ENCODE data around the gene DGKZ.

DGKZ gene

DNA sequence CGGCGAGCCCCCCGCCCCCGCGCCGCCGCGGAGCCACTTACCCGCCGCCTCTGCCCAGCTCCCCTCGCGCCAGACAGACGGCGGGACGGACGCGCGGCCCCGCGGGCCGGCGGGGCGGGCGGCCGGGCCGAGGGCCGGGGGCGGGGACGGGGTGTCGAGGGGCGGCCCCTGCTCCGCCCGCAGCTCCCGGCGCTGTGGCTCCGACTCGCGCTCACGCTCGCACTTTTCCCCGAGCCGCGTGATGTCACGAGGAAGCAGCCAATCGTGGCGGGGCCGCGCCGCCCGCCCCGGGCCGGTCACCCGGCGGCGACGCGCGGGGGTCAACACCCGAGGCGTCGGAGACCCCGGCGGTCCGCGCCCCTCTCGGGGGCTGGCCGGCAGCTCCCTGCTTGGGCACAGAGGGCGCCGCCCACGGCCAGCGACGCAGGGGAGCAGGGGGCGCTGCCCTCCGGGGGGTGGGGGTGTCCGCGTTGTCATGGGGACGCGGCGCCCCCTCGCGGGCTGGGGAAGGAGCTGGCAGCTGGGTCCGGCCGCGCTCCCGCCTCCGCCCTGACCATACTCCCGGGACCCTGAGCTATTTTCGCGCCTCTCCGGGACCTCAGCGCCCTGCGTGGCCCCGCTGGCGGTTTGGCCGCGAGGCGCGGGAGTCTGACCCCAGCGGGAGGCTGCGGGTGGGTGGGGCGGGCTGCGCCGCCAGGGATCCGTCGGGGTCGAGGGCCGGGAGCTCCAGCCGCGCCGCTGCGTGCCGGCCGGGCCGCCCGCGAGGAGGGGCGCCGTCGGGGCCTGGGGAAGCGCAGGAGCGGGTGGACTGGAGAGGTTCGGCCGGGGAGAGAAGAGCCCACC is 44.5 kb downstream of the DGKZ start, which contains the start of gene CHRM4:
TSS of gene CHRM4 (minus strand) at position 199 of the 843 bp plus-strand sequence. CDS start 5,219 bp downstream, outside the sequence.
- Histone ChIP-seq H3K27me3 (ENCODE audit: insufficient read depth, low read length, poor library complexity, severe bottlenecking) (peaks cover 4% of the 10 kb centered on the region), H3K4me2 (ENCODE audit: low read depth, low read length, poor library complexity, severe bottlenecking) (no peak within 1 kb of the TSS), H3K9ac (ENCODE audit: low read depth, low read length, poor library complexity, severe bottlenecking) (no peak within 1 kb of the TSS), H3K9me3 (ENCODE audit: insufficient read depth, low read depth, low read length) (no peaks in the 10 kb centered on the region), H3K79me2 (ENCODE audit: insufficient read depth, low read length) (no peaks in the 10 kb centered on the region), H2AFZ (ENCODE audit: low read length) (no peak within 1 kb of the TSS), H3K4me3 (ENCODE audit: low read length, poor library complexity, severe bottlenecking) (no peak within 1 kb of the TSS), H3F3A (ENCODE audit: low read depth) (no peaks in the 10 kb centered on the region), H3K4me1 (ENCODE audit: insufficient read depth, low read length, poor library complexity, severe bottlenecking) (peaks cover 9% of the 10 kb centered on the region), H3K9me2 (replicated peaks; ENCODE audit: low read depth, low read length) (no peaks in the 10 kb centered on the region), H3K36me3 (ENCODE audit: insufficient read depth, low read length) (peaks cover under 1% of the 10 kb centered on the region; the same call in 1 of the 2 replicates), H4K20me1 (ENCODE audit: insufficient read depth, low read length, poor library complexity, severe bottlenecking) (no peaks in the 10 kb centered on the region)
- TF ChIP-seq, protein P1, sequence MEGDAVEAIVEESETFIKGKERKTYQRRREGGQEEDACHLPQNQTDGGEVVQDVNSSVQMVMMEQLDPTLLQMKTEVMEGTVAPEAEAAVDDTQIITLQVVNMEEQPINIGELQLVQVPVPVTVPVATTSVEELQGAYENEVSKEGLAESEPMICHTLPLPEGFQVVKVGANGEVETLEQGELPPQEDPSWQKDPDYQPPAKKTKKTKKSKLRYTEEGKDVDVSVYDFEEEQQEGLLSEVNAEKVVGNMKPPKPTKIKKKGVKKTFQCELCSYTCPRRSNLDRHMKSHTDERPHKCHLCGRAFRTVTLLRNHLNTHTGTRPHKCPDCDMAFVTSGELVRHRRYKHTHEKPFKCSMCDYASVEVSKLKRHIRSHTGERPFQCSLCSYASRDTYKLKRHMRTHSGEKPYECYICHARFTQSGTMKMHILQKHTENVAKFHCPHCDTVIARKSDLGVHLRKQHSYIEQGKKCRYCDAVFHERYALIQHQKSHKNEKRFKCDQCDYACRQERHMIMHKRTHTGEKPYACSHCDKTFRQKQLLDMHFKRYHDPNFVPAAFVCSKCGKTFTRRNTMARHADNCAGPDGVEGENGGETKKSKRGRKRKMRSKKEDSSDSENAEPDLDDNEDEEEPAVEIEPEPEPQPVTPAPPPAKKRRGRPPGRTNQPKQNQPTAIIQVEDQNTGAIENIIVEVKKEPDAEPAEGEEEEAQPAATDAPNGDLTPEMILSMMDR (conservative IDR thresholded peaks at IDR 0.05; ENCODE audit: low read length): no peak
- TF ChIP-seq EZH2phosphoT487 (IDR thresholded peaks at IDR 0.05; ENCODE audit: borderline replicate concordance): no peak

DNA sequence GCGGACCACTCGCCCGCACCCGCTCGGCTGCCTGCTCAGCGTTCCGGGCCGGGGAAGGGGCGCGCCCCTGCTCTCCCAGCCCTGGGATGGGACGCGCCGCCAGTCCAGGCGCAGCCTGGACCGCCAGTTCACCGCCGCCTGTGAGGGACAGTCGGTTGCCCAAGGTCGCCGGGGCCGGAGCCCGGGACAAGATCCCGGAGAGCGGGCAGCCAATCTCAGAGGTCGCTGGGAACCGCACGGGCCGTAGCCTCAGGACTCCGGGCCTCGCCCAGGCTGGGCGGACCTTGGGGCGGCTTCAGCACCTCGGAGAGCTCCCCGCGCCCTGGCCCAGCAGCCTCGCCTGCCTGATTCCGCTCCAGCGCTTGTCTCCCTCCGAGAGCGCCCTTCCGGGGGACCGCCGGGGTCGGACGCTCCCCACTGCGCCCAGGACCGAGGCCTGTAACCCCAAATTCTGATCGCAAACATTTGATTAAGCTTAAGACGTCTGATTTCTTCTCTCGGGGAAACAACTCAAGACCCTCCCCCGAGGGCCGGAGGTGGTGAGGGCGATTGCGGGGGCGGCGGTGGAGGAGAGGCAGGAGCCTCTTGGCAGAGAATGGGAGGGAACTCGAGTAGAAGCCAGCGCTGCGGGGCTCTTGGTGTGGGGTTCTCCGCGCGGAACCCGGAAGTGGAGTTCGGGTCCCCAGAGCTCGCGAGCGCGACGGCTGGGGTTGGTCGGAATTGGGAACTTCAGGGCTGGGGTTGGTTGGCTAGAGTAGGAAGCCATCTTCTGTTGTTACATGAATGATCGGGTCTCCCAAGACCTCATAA is 45.4 kb downstream of the DGKZ start:
- no peaks in the 10 kb centered on the region for H3K9me3 ChIP-seq (ENCODE audit: insufficient read depth, low read depth, low read length)
- no peaks in the 10 kb centered on the region for H3K9me2 ChIP-seq (replicated peaks; ENCODE audit: low read depth, low read length)
- H3K9ac ChIP-seq (ENCODE audit: low read depth, low read length, poor library complexity, severe bottlenecking): no peak overlapping the region
- no peak overlapping the region for H3K4me2 ChIP-seq (ENCODE audit: low read depth, low read length, poor library complexity, severe bottlenecking)
- H3K36me3 ChIP-seq (ENCODE audit: insufficient read depth, low read length): peaks cover 9% of the 10 kb centered on the region; the same call in 1 of the 2 replicates
- no peaks in the 10 kb centered on the region for H4K20me1 ChIP-seq (ENCODE audit: insufficient read depth, low read length, poor library complexity, severe bottlenecking)
- H3K4me1 ChIP-seq (ENCODE audit: insufficient read depth, low read length, poor library complexity, severe bottlenecking): peaks cover 9% of the 10 kb centered on the region
- no peaks in the 10 kb centered on the region for H3F3A ChIP-seq (ENCODE audit: low read depth)
- no peaks in the 10 kb centered on the region for H3K79me2 ChIP-seq (ENCODE audit: insufficient read depth, low read length)
- TF ChIP-seq, protein P1 (conservative IDR thresholded peaks at IDR 0.05; ENCODE audit: low read length): no peak
- no peak for TF ChIP-seq EZH2phosphoT487 (IDR thresholded peaks at IDR 0.05; ENCODE audit: borderline replicate concordance)
- H3K4me3 ChIP-seq (ENCODE audit: low read length, poor library complexity, severe bottlenecking): no peak overlapping the region
- no peak overlapping the region for H2AFZ ChIP-seq (ENCODE audit: low read length)
- H3K27me3 ChIP-seq (ENCODE audit: insufficient read depth, low read length, poor library complexity, severe bottlenecking): peaks cover 4% of the 10 kb centered on the region

DNA sequence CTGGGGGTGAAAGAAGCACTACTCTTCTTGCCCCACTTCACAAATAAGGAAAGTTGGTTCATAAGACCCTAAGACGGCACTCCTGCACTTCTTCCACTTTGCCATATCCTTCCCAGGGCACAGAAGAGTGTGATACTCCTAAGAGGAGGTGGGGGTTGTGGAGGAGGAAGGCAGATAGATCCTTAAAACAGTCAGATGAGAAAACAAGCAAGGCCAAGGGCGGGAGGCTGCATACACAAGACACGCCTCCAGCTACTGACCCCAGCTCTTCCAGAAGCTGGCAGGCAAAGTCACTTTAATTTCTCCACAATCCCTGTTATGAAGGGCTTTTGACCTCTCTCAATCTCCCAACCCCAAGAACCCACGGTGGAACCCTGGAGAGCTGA is 46.0 kb downstream of the DGKZ start:
- no peaks in the 10 kb centered on the region for H3K9me2 ChIP-seq (replicated peaks; ENCODE audit: low read depth, low read length)
- H2AFZ ChIP-seq (ENCODE audit: low read length): no peak overlapping the region
- no peak overlapping the region for H3K4me2 ChIP-seq (ENCODE audit: low read depth, low read length, poor library complexity, severe bottlenecking)
- peaks cover 15% of the 10 kb centered on the region; the same call in 1 of the 2 replicates for H3K36me3 ChIP-seq (ENCODE audit: insufficient read depth, low read length)
- H3K27me3 ChIP-seq (ENCODE audit: insufficient read depth, low read length, poor library complexity, severe bottlenecking): peaks cover 4% of the 10 kb centered on the region
- no peak overlapping the region for H3K9ac ChIP-seq (ENCODE audit: low read depth, low read length, poor library complexity, severe bottlenecking)
- TF ChIP-seq EZH2phosphoT487 (IDR thresholded peaks at IDR 0.05; ENCODE audit: borderline replicate concordance): no peak
- TF ChIP-seq, protein P1 (conservative IDR thresholded peaks at IDR 0.05; ENCODE audit: low read length): no peak
- no peaks in the 10 kb centered on the region for H3K9me3 ChIP-seq (ENCODE audit: insufficient read depth, low read depth, low read length)
- H3K4me3 ChIP-seq (ENCODE audit: low read length, poor library complexity, severe bottlenecking): no peak overlapping the region
- H3F3A ChIP-seq (ENCODE audit: low read depth): no peaks in the 10 kb centered on the region
- H4K20me1 ChIP-seq (ENCODE audit: insufficient read depth, low read length, poor library complexity, severe bottlenecking): no peaks in the 10 kb centered on the region
- H3K4me1 ChIP-seq (ENCODE audit: insufficient read depth, low read length, poor library complexity, severe bottlenecking): peaks cover 5% of the 10 kb centered on the region
- H3K79me2 ChIP-seq (ENCODE audit: insufficient read depth, low read length): no peaks in the 10 kb centered on the region

Data from Loucy (cell line).